ENCODE measurements around the gene GFRA1.

GFRA1 gene

DNA sequence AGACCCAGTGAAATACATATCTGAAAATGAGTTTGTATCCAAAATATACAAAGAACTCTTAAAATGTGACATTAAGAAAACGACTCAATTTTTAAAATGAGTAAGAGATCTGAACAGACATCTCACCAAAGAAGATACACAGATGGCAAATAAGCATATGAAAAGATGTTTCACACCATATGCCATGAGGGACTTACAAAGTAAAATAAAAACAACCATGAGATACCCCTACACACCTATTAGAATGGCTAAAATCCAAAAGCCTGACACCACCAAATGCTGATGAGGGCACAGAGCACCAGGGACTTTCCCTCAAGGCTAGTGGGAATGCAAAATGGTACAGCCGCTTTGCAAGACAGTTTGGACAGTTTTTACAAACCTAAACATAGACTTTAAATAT is 27.9 kb downstream of the GFRA1 start:
- Mint-ChIP-seq H3K27ac (no peak overlapping the region), H3K27me3 (no peaks in the 10 kb centered on the region), H3K36me3 (ENCODE audit: insufficient read depth) (no peaks in the 10 kb centered on the region), H3K9me3 (peaks cover 0 to 5% of the 10 kb centered on the region in 2 donors), H3K4me1 (ENCODE audit: low read depth in 2 of 2) (no peaks in the 10 kb centered on the region), H3K4me3 (no peak overlapping the region)
- ATAC-seq (replicated peaks) (no peak), DNase-seq (no peak)

GRCh38 chr10:116241642-116242410 is 31.2 kb downstream of the GFRA1 start:
- DNase-seq = no peak
- H3K27me3 Mint-ChIP-seq = no peaks in the 10 kb centered on the region
- no peak overlapping the region for H3K27ac Mint-ChIP-seq
- H3K4me1 Mint-ChIP-seq (ENCODE audit: low read depth in 2 of 2) = no peaks in the 10 kb centered on the region
- H3K9me3 Mint-ChIP-seq = peaks cover 9% of the 10 kb centered on the region in 2 donors
- no peak overlapping the region for H3K4me3 Mint-ChIP-seq
- no peak for ATAC-seq (replicated peaks)
- H3K36me3 Mint-ChIP-seq (ENCODE audit: insufficient read depth) = no peaks in the 10 kb centered on the region

GRCh38 chr10:116241085-116241484 is 31.9 kb downstream of the GFRA1 start:
- DNase-seq (no peak), ATAC-seq (replicated peaks) (no peak)
- Mint-ChIP-seq H3K9me3 (peaks cover 9% of the 10 kb centered on the region in 2 donors), H3K36me3 (ENCODE audit: insufficient read depth) (no peaks in the 10 kb centered on the region), H3K27ac (no peak overlapping the region), H3K4me3 (no peak overlapping the region), H3K4me1 (ENCODE audit: low read depth in 2 of 2) (no peaks in the 10 kb centered on the region), H3K27me3 (no peaks in the 10 kb centered on the region)

- Mint-ChIP-seq H3K27ac (no peak overlapping the region), H3K27me3 (no peaks in the 10 kb centered on the region), H3K36me3 (ENCODE audit: insufficient read depth) (no peaks in the 10 kb centered on the region), H3K4me1 (ENCODE audit: low read depth in 2 of 2) (no peaks in the 10 kb centered on the region), H3K4me3 (no peak overlapping the region), H3K9me3 (peaks cover 9% of the 10 kb centered on the region in 2 donors)
- DNase-seq (no peak), ATAC-seq (replicated peaks) (no peak)
These were observed 32.7 kb downstream of the GFRA1 start for GRCh38 chr10:116240157-116240950.

DNA sequence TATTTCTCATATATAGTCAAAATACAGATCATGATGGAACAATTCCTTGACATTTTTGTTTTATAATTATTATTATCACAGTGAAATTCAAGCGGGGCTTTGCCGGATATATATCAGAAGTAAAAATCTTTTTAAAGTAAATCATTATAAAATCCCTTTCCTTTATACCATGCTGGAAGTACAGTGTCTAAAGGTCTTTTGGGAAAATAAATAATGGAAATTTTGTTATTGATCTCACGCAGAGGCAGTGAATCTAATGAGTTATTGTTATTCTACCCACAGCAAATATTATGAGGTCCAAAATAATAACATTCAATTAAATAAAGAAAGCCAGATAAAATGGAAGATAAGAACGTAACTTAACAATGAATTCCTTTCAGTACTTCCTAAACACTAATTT is 33.8 kb downstream of the GFRA1 start:
- DNase-seq (no peak), ATAC-seq (replicated peaks) (no peak)
- H3K36me3 Mint-ChIP-seq (ENCODE audit: insufficient read depth) = no peaks in the 10 kb centered on the region
- no peaks in the 10 kb centered on the region for H3K4me1 Mint-ChIP-seq (ENCODE audit: low read depth in 2 of 2)
- H3K9me3 Mint-ChIP-seq = peaks cover 6 to 9% of the 10 kb centered on the region in 2 donors
- no peak overlapping the region for H3K4me3 Mint-ChIP-seq
- H3K27me3 Mint-ChIP-seq = no peaks in the 10 kb centered on the region
- H3K27ac Mint-ChIP-seq = no peak overlapping the region

GRCh38 chr10:116237970-116238369 is 35.0 kb downstream of the GFRA1 start:
- ATAC-seq (replicated peaks) (no peak), DNase-seq (no peak)
- H3K9me3 Mint-ChIP-seq = peaks cover 9 to 20% of the 10 kb centered on the region in 2 donors
- no peaks in the 10 kb centered on the region for H3K27me3 Mint-ChIP-seq
- H3K4me1 Mint-ChIP-seq (ENCODE audit: low read depth in 2 of 2) = peaks cover 0 to 2% of the 10 kb centered on the region in 2 donors
- no peak overlapping the region for H3K27ac Mint-ChIP-seq
- no peak overlapping the region for H3K4me3 Mint-ChIP-seq
- H3K36me3 Mint-ChIP-seq (ENCODE audit: insufficient read depth) = no peaks in the 10 kb centered on the region

GRCh38 chr10:116237260-116237659 is 35.7 kb downstream of the GFRA1 start:
- Mint-ChIP-seq H3K4me1 (ENCODE audit: low read depth in 2 of 2) (peaks cover 0 to 2% of the 10 kb centered on the region in 2 donors), H3K27ac (no peak overlapping the region), H3K27me3 (no peaks in the 10 kb centered on the region), H3K4me3 (no peak overlapping the region), H3K36me3 (ENCODE audit: insufficient read depth) (no peaks in the 10 kb centered on the region), H3K9me3 (peaks cover 9 to 20% of the 10 kb centered on the region in 2 donors)
- DNase-seq (no peak), ATAC-seq (replicated peaks) (no peak)

GRCh38 chr10:116233230-116233629 is 39.8 kb downstream of the GFRA1 start:
- Mint-ChIP-seq H3K4me3 (no peak overlapping the region), H3K9me3 (peaks cover 9 to 19% of the 10 kb centered on the region in 2 donors), H3K4me1 (ENCODE audit: low read depth in 2 of 2) (peaks cover 0 to 2% of the 10 kb centered on the region in 2 donors), H3K36me3 (ENCODE audit: insufficient read depth) (no peaks in the 10 kb centered on the region), H3K27ac (no peak overlapping the region), H3K27me3 (no peaks in the 10 kb centered on the region)
- no peak for ATAC-seq (replicated peaks)
- DNase-seq = no peak

- Mint-ChIP-seq H3K27me3 (no peaks in the 10 kb centered on the region), H3K27ac (no peak overlapping the region), H3K36me3 (ENCODE audit: insufficient read depth) (no peaks in the 10 kb centered on the region), H3K4me1 (ENCODE audit: low read depth in 2 of 2) (peaks cover 0 to 2% of the 10 kb centered on the region in 2 donors), H3K9me3 (peaks cover 5 to 12% of the 10 kb centered on the region in 2 donors), H3K4me3 (no peak overlapping the region)
- ATAC-seq (replicated peaks) (no peak), DNase-seq (no peak)
These were observed 40.4 kb downstream of the GFRA1 start for GRCh38 chr10:116232613-116233012.

DNA sequence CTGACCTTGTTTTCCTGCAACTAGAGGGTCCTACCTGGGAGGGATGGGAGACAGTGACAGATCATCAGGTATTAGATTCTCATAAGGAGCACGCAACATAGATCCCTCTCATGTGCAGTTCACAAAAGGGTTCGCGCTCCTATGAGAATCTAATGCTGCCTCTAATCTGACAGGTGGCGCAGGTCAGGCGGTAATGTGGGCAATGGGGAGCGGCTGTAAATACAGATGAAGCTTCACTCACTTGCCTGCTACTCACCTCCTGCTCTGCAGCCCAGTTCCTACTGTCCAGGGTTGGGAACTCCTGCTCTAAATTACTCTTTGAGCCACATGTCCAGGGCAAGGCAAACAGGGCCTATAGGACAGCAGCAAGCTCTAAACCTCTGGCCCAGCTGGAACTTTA is 46.2 kb downstream of the GFRA1 start:
- Mint-ChIP-seq H3K9me3 (no peaks in the 10 kb centered on the region), H3K4me3 (no peak overlapping the region), H3K36me3 (ENCODE audit: insufficient read depth) (no peaks in the 10 kb centered on the region), H3K27ac (no peak overlapping the region), H3K27me3 (no peaks in the 10 kb centered on the region), H3K4me1 (ENCODE audit: low read depth in 2 of 2) (no peaks in the 10 kb centered on the region)
- DNase-seq = no peak
- no peak for ATAC-seq (replicated peaks)

GRCh38 chr10:116226053-116226452 is 47.0 kb downstream of the GFRA1 start:
- no peaks in the 10 kb centered on the region for H3K4me1 Mint-ChIP-seq (ENCODE audit: low read depth in 2 of 2)
- H3K36me3 Mint-ChIP-seq (ENCODE audit: insufficient read depth) = no peaks in the 10 kb centered on the region

DNA sequence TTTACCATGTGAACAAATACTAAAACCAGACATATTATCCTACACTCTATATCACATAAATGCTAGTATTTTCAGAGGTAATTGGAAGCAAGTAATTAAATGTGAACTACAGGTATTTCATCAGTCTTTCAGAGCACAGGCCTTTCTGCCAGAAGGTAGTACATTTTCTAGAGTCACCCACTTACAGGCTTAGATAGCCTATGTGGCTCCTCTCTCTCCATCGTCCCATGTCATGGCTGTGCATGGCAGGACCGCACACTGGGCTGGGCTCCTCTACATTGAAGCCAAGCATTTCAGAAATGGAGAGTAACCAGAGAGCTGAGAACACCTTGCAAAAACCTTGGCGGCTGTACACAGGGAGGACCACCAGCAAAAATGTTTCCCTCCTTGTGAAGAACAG is 49.7 kb downstream of the GFRA1 start:
- H3K9me3 Mint-ChIP-seq = peaks cover 0 to 3% of the 10 kb centered on the region in 2 donors
- ATAC-seq (replicated peaks) = no peak
- DNase-seq = no peak
- H3K4me1 Mint-ChIP-seq (ENCODE audit: low read depth in 2 of 2) = no peaks in the 10 kb centered on the region
- H3K4me3 Mint-ChIP-seq = no peak overlapping the region
- H3K27ac Mint-ChIP-seq = no peak overlapping the region
- H3K36me3 Mint-ChIP-seq (ENCODE audit: insufficient read depth) = no peaks in the 10 kb centered on the region
- no peaks in the 10 kb centered on the region for H3K27me3 Mint-ChIP-seq

More at GRCh38 chr10:116226053-116226452, 47.0 kb downstream of the GFRA1 start:
- DNase-seq = no peak
- no peaks in the 10 kb centered on the region for H3K9me3 Mint-ChIP-seq
- no peaks in the 10 kb centered on the region for H3K27me3 Mint-ChIP-seq
- H3K27ac Mint-ChIP-seq = no peak overlapping the region
- no peak for ATAC-seq (replicated peaks)
- H3K4me3 Mint-ChIP-seq = no peak overlapping the region

DNA sequence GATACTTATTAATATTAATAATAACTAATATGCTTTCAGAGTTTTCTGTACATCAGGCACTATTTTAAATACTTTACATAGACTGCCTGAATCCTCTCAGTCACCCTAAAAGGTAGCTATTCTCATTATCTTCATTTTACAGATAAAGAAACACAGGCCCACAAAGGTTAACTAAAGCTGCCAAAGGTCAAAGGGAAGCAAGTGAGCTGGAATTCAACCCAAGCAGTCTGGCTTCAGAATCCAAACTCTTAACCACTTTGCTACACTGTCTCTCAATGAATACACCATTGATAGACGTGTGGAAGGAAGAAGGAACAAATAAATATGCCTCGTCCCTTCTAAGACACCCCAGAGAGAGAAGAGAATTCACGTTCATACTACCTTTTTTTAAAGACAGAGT is 52.0 kb downstream of the GFRA1 start:
- no peak overlapping the region for H3K27ac Mint-ChIP-seq
- no peaks in the 10 kb centered on the region for H3K27me3 Mint-ChIP-seq
- H3K4me3 Mint-ChIP-seq = no peak overlapping the region
- no peak for DNase-seq
- H3K36me3 Mint-ChIP-seq (ENCODE audit: insufficient read depth) = no peaks in the 10 kb centered on the region
- peaks cover 0 to 3% of the 10 kb centered on the region in 2 donors for H3K9me3 Mint-ChIP-seq
- no peak for ATAC-seq (replicated peaks)
- H3K4me1 Mint-ChIP-seq (ENCODE audit: low read depth in 2 of 2) = no peaks in the 10 kb centered on the region

- Mint-ChIP-seq H3K27ac (no peak overlapping the region), H3K9me3 (peaks cover 0 to 4% of the 10 kb centered on the region in 2 donors), H3K27me3 (no peaks in the 10 kb centered on the region), H3K4me1 (ENCODE audit: low read depth in 2 of 2) (no peaks in the 10 kb centered on the region), H3K4me3 (no peak overlapping the region), H3K36me3 (ENCODE audit: insufficient read depth) (no peaks in the 10 kb centered on the region)
- ATAC-seq (replicated peaks) (no peak), DNase-seq (no peak)
These were observed 56.3 kb downstream of the GFRA1 start for GRCh38 chr10:116216676-116217075.

Data from effector memory CD8-positive, alpha-beta T cell (primary cell).